ENCODE measurements around the gene MCM9. TPM values are rescaled to one million over a fixed set of nuclear protein-coding genes. Genes with fewer than 3 reads are reported as not detected.
A peak's percentile ranks its signal among the peaks of the same experiment; 100 is the strongest.

The MCM9 gene
- total and polyA plus RNA-seq, 2 donors (not counting 1 experiment from before 2014, with no cell fraction given) = 1.2 to 9.6 TPM

DNA sequence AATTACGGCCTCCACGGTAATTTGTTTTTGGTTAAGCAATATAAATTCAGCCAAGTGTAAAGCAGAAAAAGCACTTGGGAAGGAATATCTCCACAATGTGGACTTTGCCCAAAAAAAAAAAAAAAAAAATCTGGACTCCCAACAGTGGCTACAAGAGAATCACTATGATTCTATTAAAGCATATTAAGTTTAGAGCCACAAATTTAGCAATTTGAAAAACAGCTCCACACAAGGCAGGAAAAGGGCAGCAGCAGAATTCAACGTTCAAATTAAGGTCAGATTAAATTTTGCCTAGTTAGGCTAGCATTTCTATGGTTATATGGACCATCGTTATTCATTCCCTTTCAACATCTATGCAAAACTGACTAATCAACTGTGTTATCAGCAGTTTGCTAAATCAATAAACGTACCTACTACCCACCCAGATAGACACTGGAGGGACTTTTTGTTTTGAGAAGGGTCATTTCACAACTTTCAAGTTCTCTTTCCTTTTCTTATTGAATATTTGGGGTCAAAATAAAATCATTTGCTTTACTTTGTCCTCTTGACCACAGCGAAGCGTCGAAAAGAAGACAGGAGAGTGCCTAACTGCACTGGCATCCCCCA is 1.0 kb downstream of the MCM9 start:
- no peaks in the 10 kb centered on the region for H3K4me1 ChIP-seq (ENCODE audit: control insufficient read depth, extremely low read depth, insufficient read depth, low read length)
- H3K9ac ChIP-seq (ENCODE audit: insufficient read depth, low read length) = no peak overlapping the region
- no peak overlapping the region for H2AFZ ChIP-seq (ENCODE audit: low read length)
- no peaks in the 10 kb centered on the region for H3K36me3 ChIP-seq (ENCODE audit: control insufficient read depth, insufficient read depth, low read length)
- H3K27ac ChIP-seq (ENCODE audit: insufficient read depth, low read length) = no peak overlapping the region
- peak overlapping the region; percentile 80 for H3K4me2 ChIP-seq (ENCODE audit: extremely low read depth, insufficient read depth, low read length)
- no peaks in the 10 kb centered on the region for H4K20me1 ChIP-seq (ENCODE audit: control insufficient read depth, extremely low read depth, insufficient read depth, low read length)
- no peaks in the 10 kb centered on the region for H3K79me2 ChIP-seq (ENCODE audit: control insufficient read depth, insufficient read depth, low read length)
- DNase-seq (ENCODE audit: low read depth in 2 of 2) = no peak
- peak overlapping the region; percentile 54 to 90 (median 70) for H3K4me3 ChIP-seq (replicated peaks in 1 of 4; ENCODE audit: control extremely low read depth in 1 of 4, insufficient read depth in 1 of 4, low read depth in 3 of 4, low read length in 4 of 4)
- H3K9me3 ChIP-seq (ENCODE audit: control insufficient read depth, insufficient read depth, low read depth, low read length) = no peaks in the 10 kb centered on the region
- no peak for TF ChIP-seq EZH2 (IDR thresholded peaks at IDR 0.05; ENCODE audit: low read length, missing control alignments)
- TF ChIP-seq, protein P1, sequence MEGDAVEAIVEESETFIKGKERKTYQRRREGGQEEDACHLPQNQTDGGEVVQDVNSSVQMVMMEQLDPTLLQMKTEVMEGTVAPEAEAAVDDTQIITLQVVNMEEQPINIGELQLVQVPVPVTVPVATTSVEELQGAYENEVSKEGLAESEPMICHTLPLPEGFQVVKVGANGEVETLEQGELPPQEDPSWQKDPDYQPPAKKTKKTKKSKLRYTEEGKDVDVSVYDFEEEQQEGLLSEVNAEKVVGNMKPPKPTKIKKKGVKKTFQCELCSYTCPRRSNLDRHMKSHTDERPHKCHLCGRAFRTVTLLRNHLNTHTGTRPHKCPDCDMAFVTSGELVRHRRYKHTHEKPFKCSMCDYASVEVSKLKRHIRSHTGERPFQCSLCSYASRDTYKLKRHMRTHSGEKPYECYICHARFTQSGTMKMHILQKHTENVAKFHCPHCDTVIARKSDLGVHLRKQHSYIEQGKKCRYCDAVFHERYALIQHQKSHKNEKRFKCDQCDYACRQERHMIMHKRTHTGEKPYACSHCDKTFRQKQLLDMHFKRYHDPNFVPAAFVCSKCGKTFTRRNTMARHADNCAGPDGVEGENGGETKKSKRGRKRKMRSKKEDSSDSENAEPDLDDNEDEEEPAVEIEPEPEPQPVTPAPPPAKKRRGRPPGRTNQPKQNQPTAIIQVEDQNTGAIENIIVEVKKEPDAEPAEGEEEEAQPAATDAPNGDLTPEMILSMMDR (conservative IDR thresholded peaks at IDR 0.05 in 1 of 2, IDR thresholded peaks at IDR 0.05 in 1 of 2; ENCODE audit: low read depth in 1 of 2, low read length in 2 of 2) = no peak
- no peaks in the 10 kb centered on the region for H3K27me3 ChIP-seq (ENCODE audit: control insufficient read depth, insufficient read depth, low read length)

DNA sequence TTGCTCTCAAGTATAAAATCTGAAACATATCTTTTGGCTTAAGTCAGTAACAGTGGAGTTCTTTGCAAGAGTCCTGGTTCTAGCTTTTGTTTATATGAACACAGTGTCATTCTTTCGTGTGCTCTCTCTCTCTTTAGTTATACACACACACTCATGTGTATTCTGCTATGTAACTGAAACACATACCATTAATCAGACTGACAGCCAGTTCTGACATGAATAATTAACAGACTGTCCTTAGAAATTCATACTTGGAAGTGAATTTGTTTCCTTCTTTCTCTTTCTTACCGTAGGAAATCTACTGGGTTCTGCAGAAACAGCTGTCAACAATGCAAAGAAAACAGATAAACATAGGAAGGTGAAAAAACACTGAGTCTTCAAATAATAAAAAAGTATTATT is 2.5 kb downstream of the MCM9 start:
- Histone ChIP-seq H3K27ac (ENCODE audit: insufficient read depth, low read length) (no peak overlapping the region), H3K9ac (ENCODE audit: insufficient read depth, low read length) (no peak overlapping the region), H3K4me1 (ENCODE audit: control insufficient read depth, extremely low read depth, insufficient read depth, low read length) (no peaks in the 10 kb centered on the region), H3K4me2 (ENCODE audit: extremely low read depth, insufficient read depth, low read length) (no peak overlapping the region), H3K9me3 (ENCODE audit: control insufficient read depth, insufficient read depth, low read depth, low read length) (no peaks in the 10 kb centered on the region), H4K20me1 (ENCODE audit: control insufficient read depth, extremely low read depth, insufficient read depth, low read length) (no peaks in the 10 kb centered on the region), H3K4me3 (replicated peaks in 1 of 4; ENCODE audit: control extremely low read depth in 1 of 4, insufficient read depth in 1 of 4, low read depth in 3 of 4, low read length in 4 of 4) (no peak overlapping the region), H3K36me3 (ENCODE audit: control insufficient read depth, insufficient read depth, low read length) (no peaks in the 10 kb centered on the region), H2AFZ (ENCODE audit: low read length) (no peak overlapping the region), H3K79me2 (ENCODE audit: control insufficient read depth, insufficient read depth, low read length) (no peaks in the 10 kb centered on the region), H3K27me3 (ENCODE audit: control insufficient read depth, insufficient read depth, low read length) (no peaks in the 10 kb centered on the region)
- no peak for TF ChIP-seq EZH2 (IDR thresholded peaks at IDR 0.05; ENCODE audit: low read length, missing control alignments)
- TF ChIP-seq, protein P1 (conservative IDR thresholded peaks at IDR 0.05 in 1 of 2, IDR thresholded peaks at IDR 0.05 in 1 of 2; ENCODE audit: low read depth in 1 of 2, low read length in 2 of 2) = no peak
- no peak for DNase-seq (ENCODE audit: low read depth in 2 of 2)

DNA sequence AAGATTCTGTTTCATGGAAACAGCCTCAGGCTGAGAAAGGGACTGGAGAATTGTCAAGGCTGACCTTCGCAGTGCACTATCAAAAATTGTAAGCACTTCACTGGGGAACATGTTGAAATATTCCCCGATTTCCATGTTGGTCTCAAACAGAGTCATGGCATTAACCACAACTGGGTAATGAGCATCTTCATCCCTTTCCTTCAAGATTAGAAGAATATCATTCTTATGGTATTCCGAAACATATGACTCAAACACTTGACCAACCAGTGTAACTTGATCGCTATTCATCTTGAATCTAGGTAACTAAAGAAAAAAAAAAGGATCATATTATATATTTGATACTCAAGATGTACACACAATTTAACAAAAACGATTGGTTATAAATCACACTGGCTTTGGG is 3.5 kb downstream of the MCM9 start:
- H3K9me3 ChIP-seq (ENCODE audit: control insufficient read depth, insufficient read depth, low read depth, low read length) = no peaks in the 10 kb centered on the region
- no peaks in the 10 kb centered on the region for H3K27me3 ChIP-seq (ENCODE audit: control insufficient read depth, insufficient read depth, low read length)
- H3K4me3 ChIP-seq (replicated peaks in 1 of 4; ENCODE audit: control extremely low read depth in 1 of 4, insufficient read depth in 1 of 4, low read depth in 3 of 4, low read length in 4 of 4) = no peak overlapping the region
- peak in 1 of 2 donors; percentile 33 for DNase-seq (ENCODE audit: low read depth in 2 of 2)
- no peak overlapping the region for H3K27ac ChIP-seq (ENCODE audit: insufficient read depth, low read length)
- H3K4me2 ChIP-seq (ENCODE audit: extremely low read depth, insufficient read depth, low read length) = no peak overlapping the region
- H2AFZ ChIP-seq (ENCODE audit: low read length) = no peak overlapping the region
- no peaks in the 10 kb centered on the region for H3K36me3 ChIP-seq (ENCODE audit: control insufficient read depth, insufficient read depth, low read length)
- H4K20me1 ChIP-seq (ENCODE audit: control insufficient read depth, extremely low read depth, insufficient read depth, low read length) = no peaks in the 10 kb centered on the region
- no peaks in the 10 kb centered on the region for H3K79me2 ChIP-seq (ENCODE audit: control insufficient read depth, insufficient read depth, low read length)
- TF ChIP-seq, protein P1 (conservative IDR thresholded peaks at IDR 0.05 in 1 of 2, IDR thresholded peaks at IDR 0.05 in 1 of 2; ENCODE audit: low read depth in 1 of 2, low read length in 2 of 2) = no peak
- no peak for TF ChIP-seq EZH2 (IDR thresholded peaks at IDR 0.05; ENCODE audit: low read length, missing control alignments)
- no peak overlapping the region for H3K9ac ChIP-seq (ENCODE audit: insufficient read depth, low read length)
- no peaks in the 10 kb centered on the region for H3K4me1 ChIP-seq (ENCODE audit: control insufficient read depth, extremely low read depth, insufficient read depth, low read length)
